Measurements from ENCODE around the gene UMPS. TPM values are rescaled to one million over a fixed set of nuclear protein-coding genes. Genes with fewer than 3 reads are reported as not detected.

UMPS gene
- total RNA-seq, 1 experiment from 2014 or later, result 84.5 TPM

GRCh38 chr3:124763206-124763605, 33.0 kb downstream of the UMPS start:
- DNase-seq (ENCODE audit: low spot score), result no peak

GRCh38 chr3:124763644-124764358, 33.5 kb downstream of the UMPS start:
- DNase-seq (ENCODE audit: low spot score), result no peak

- no peak for DNase-seq (ENCODE audit: low spot score)
Observed at GRCh38 chr3:124764746-124765145, 34.5 kb downstream of the UMPS start.

GRCh38 chr3:124765197-124765840, 35.1 kb downstream of the UMPS start:
- DNase-seq (ENCODE audit: low spot score), result no peak

- DNase-seq (ENCODE audit: low spot score), result no peak
Observed at GRCh38 chr3:124766113-124767095, 36.2 kb downstream of the UMPS start.

GRCh38 chr3:124767264-124767663, 37.0 kb downstream of the UMPS start:
- DNase-seq (ENCODE audit: low spot score), result no peak

GRCh38 chr3:124767691-124768090, 37.4 kb downstream of the UMPS start:
- DNase-seq (ENCODE audit: low spot score), result no peak

GRCh38 chr3:124768812-124769211, 38.6 kb downstream of the UMPS start:
- peak; percentile 65 for DNase-seq (ENCODE audit: low spot score)

GRCh38 chr3:124769462-124769861, 39.2 kb downstream of the UMPS start:
- no peak for DNase-seq (ENCODE audit: low spot score)

GRCh38 chr3:124770336-124771082, 40.3 kb downstream of the UMPS start:
- DNase-seq (ENCODE audit: low spot score), result no peak

GRCh38 chr3:124771083-124771445, 40.8 kb downstream of the UMPS start:
- no peak for DNase-seq (ENCODE audit: low spot score)

- peak; percentile 79 for DNase-seq (ENCODE audit: low spot score)
Observed at GRCh38 chr3:124772081-124772831, 42.0 kb downstream of the UMPS start.

GRCh38 chr3:124773351-124774326, 43.4 kb downstream of the UMPS start:
- DNase-seq (ENCODE audit: low spot score), result no peak

GRCh38 chr3:124774327-124774718, 44.1 kb downstream of the UMPS start:
- peak; percentile 90 for DNase-seq (ENCODE audit: low spot score)

GRCh38 chr3:124774841-124775402, 44.7 kb downstream of the UMPS start:
- DNase-seq (ENCODE audit: low spot score), result no peak

- no peak for DNase-seq (ENCODE audit: low spot score)
Observed at GRCh38 chr3:124775877-124776276, 45.6 kb downstream of the UMPS start.

- DNase-seq (ENCODE audit: low spot score), result no peak
Observed at GRCh38 chr3:124776856-124777255, 46.6 kb downstream of the UMPS start.

- no peak for DNase-seq (ENCODE audit: low spot score)
Observed at GRCh38 chr3:124777762-124778470, 47.7 kb downstream of the UMPS start.

- DNase-seq (ENCODE audit: low spot score), result no peak
Observed at GRCh38 chr3:124779116-124779515, 48.9 kb downstream of the UMPS start.
